SK-N-SH (cell line): ENCODE measurements around the gene CBFB. TPM values are rescaled to one million over a fixed set of nuclear protein-coding genes. Genes with fewer than 3 reads are reported as not detected.

Source experiments
- CTCF ChIA-PET: fragments of 300-600, 350-600 bp; formaldehyde crosslinking; extraction: SDS; loops from one replicate; lab custom pipeline; 2021; lab: Yijun Ruan, JAX
- POLR2A ChIA-PET: fragments of 350-600 bp; sonication (Branson Sonifier 250); formaldehyde crosslinking; extraction: SDS; loops from one replicate; lab custom pipeline; 2020; ENCODE audit warnings: antibody characterized with exemption, inconsistent platforms; lab: Yijun Ruan, JAX
- DNase-seq: peaks from one replicate; pipeline ENCODE4 v3.0.0; 2012
- H2AFZ ChIP-seq: fragments of 200-600 bp; sonication (generic); 2 replicates; pipeline ENCODE4 v1.8.1; 2016; ENCODE audit warnings: antibody characterized with exemption, mild to moderate bottlenecking, low read depth
- H3F3A ChIP-seq: fragments of 200-600 bp; sonication (generic); replicated peaks from 2 replicates; pipeline ENCODE3; 2016; ENCODE audit warnings: antibody characterized with exemption, mild to moderate bottlenecking; ENCODE audit not compliant: insufficient read depth
- H3K27ac ChIP-seq, 2 experiments: fragments of 200-500 bp in 1 of 2; fragments of 200-600 bp in 1 of 2; sonication (Bioruptor generic) in 1 of 2; sonication (generic), shearing (Covaris generic) in 1 of 2; 2 replicates each; pipeline versions ENCODE4 v1.5.1 to v1.6.1; 2014 to 2016; ENCODE audit warnings: low read depth in 2 of 2, inconsistent platforms in 1 of 2, low read length in 1 of 2, mild to moderate bottlenecking in 1 of 2, mixed read lengths in 1 of 2
- H3K27me3 ChIP-seq: fragments of 200-600 bp; sonication (generic), shearing (Covaris generic); 2 replicates; pipeline ENCODE4 v1.6.1; 2016; ENCODE audit warnings: mixed run types; ENCODE audit not compliant: insufficient read depth
- H3K36me3 ChIP-seq, 2 experiments: fragments of 200-500 bp in 1 of 2; fragments of 200-600 bp in 1 of 2; sonication (Bioruptor generic) in 1 of 2; sonication (generic) in 1 of 2; replicated peaks in 1 of 2; 2 replicates each; pipeline versions ENCODE3 to v1.5.1; 2014 to 2016; ENCODE audit warnings: low read length in 1 of 2, mild to moderate bottlenecking in 1 of 2; ENCODE audit not compliant: insufficient read depth in 2 of 2, control insufficient read depth in 1 of 2
- H3K4me1 ChIP-seq, 2 experiments: fragments of 200-500 bp in 1 of 2; fragments of 200-600 bp in 1 of 2; sonication (Bioruptor generic) in 1 of 2; sonication (generic), shearing (Covaris generic) in 1 of 2; 2 replicates each; pipeline versions ENCODE4 v1.5.1 to v1.6.1; 2014 to 2016; ENCODE audit warnings: low read depth in 1 of 2, low read length in 1 of 2, mixed run types in 1 of 2; ENCODE audit not compliant: insufficient read depth in 2 of 2, control insufficient read depth in 1 of 2
- H3K4me2 ChIP-seq: fragments of 200-600 bp; sonication (generic), shearing (Covaris generic); 2 replicates; pipeline ENCODE4 v1.6.1; 2017; ENCODE audit warnings: mixed run types
- H3K4me3 ChIP-seq, 2 experiments: fragments of 200-500 bp in 1 of 2; fragments of 200-600 bp in 1 of 2; sonication (Bioruptor generic) in 1 of 2; sonication (generic), shearing (Covaris generic) in 1 of 2; 2 replicates each; pipeline versions ENCODE4 v1.5.1 to v1.8.1; 2014 to 2016; ENCODE audit warnings: low read depth in 2 of 2, inconsistent platforms in 1 of 2, low read length in 1 of 2, mild to moderate bottlenecking in 1 of 2, mixed read lengths in 1 of 2, moderate library complexity in 1 of 2
- H3K79me2 ChIP-seq: fragments of 200-600 bp; sonication (generic); 2 replicates; pipeline ENCODE4 v1.8.1; 2017; ENCODE audit warnings: mild to moderate bottlenecking; ENCODE audit not compliant: insufficient read depth
- H3K9ac ChIP-seq: fragments of 200-600 bp; sonication (generic); 2 replicates; pipeline ENCODE4 v1.6.1; 2017; ENCODE audit warnings: mixed run types
- H3K9me2 ChIP-seq: fragments of 200-600 bp; sonication (generic); 2 replicates; pipeline ENCODE4 v1.6.1; 2017; ENCODE audit warnings: mixed run types
- H3K9me3 ChIP-seq: fragments of 200-600 bp; sonication (generic); 2 replicates; pipeline ENCODE4 v1.6.1; 2017; ENCODE audit warnings: mixed run types, mild to moderate bottlenecking, moderate library complexity
- H4K20me1 ChIP-seq: fragments of 200-600 bp; sonication (generic); 2 replicates; pipeline ENCODE4 v1.6.1; 2017; ENCODE audit warnings: mild to moderate bottlenecking, mixed run types; ENCODE audit not compliant: insufficient read depth
- CHD2 ChIP-seq: fragments of 150-350 bp; IDR thresholded peaks from 2 replicates; pipeline ENCODE4 v1.6.1; 2018; ENCODE audit warnings: low read length; ENCODE audit not compliant: partially characterized antibody
- FOSL2 ChIP-seq: IDR thresholded peaks from 2 replicates; pipeline ENCODE4 v1.4.0; 2012; ENCODE audit warnings: low read depth, mild to moderate bottlenecking, moderate library complexity, borderline replicate concordance
- GATA2 ChIP-seq: sonication (generic); formaldehyde crosslinking; IDR thresholded peaks from 2 replicates; pipeline ENCODE4 v1.5.0; 2020; ENCODE audit warnings: mild to moderate bottlenecking, missing genetic modification reagents
- IRF3 ChIP-seq: fragments of 150-350 bp; IDR thresholded peaks from 2 replicates; pipeline ENCODE4 v1.6.1; 2016; ENCODE audit warnings: mild to moderate bottlenecking, low read depth, low read length
- JUND ChIP-seq: IDR thresholded peaks from 2 replicates; pipeline ENCODE4 v1.4.0; 2012
- MAX ChIP-seq: IDR thresholded peaks from 2 replicates; pipeline ENCODE4 v1.4.0; 2012; ENCODE audit warnings: low read depth
- NFIC ChIP-seq: IDR thresholded peaks from 2 replicates; pipeline ENCODE4 v1.4.0; 2012; ENCODE audit warnings: borderline replicate concordance
- NRF1 ChIP-seq: IDR thresholded peaks from 2 replicates; pipeline ENCODE4 v1.6.1; 2012; ENCODE audit warnings: low read depth, mild to moderate bottlenecking, low read length
- RAD21 ChIP-seq: IDR thresholded peaks from 2 replicates; pipeline ENCODE4 v1.6.1; 2012; ENCODE audit warnings: mild to moderate bottlenecking, low read length
- RCOR1 ChIP-seq: fragments of 150-350 bp; IDR thresholded peaks from 2 replicates; pipeline ENCODE4 v1.6.1; 2017; ENCODE audit warnings: antibody characterized with exemption, low read length
- RXRA ChIP-seq: IDR thresholded peaks from 2 replicates; pipeline ENCODE4 v1.4.0; 2012; ENCODE audit warnings: low read depth, mild to moderate bottlenecking, borderline replicate concordance
- TAF1 ChIP-seq: IDR thresholded peaks from 2 replicates; pipeline ENCODE4 v1.6.1; 2012; ENCODE audit warnings: low read depth, mild to moderate bottlenecking, low read length, moderate library complexity, borderline replicate concordance
- TCF12 ChIP-seq: IDR thresholded peaks from 2 replicates; pipeline ENCODE4 v1.4.0; 2012
- USF1 ChIP-seq: IDR thresholded peaks from 2 replicates; pipeline ENCODE4 v1.4.0; 2012; ENCODE audit warnings: low read depth, borderline replicate concordance
- USF2 ChIP-seq: fragments of 150-350 bp; IDR thresholded peaks from 2 replicates; pipeline ENCODE4 v1.6.1; 2017; ENCODE audit warnings: antibody characterized with exemption, low read length, low read depth, borderline replicate concordance
- ZBTB33 ChIP-seq: IDR thresholded peaks from 2 replicates; pipeline ENCODE4 v1.4.0; 2012; ENCODE audit warnings: low read depth, borderline replicate concordance
- WGBS: methylation state at CpG from one replicate; pipeline ENCODE4 v1.1.6; 2017; ENCODE audit warnings: low lambda C conversion rate; 5-methylcytosine and 5-hydroxymethylcytosine counted together
- polyA plus RNA-seq, 3 experiments: library from polyadenylated mRNA; depleted of rRNA; stranded (reverse); fragments of >200 nt; gene quantifications; 2 replicates each; pipeline ENCODE4 v1.2.3, GENCODE V29; 2012

CBFB gene
- polyA plus RNA-seq, 1 of the 3 experiments (the other 2 are of a cell fraction) = 40.1 TPM

- no peak for TF ChIP-seq USF1
- no peak for TF ChIP-seq RCOR1
- TF ChIP-seq CHD2 = no peak
Observed at GRCh38 chr16:67025210-67025550, 3.8 kb upstream of the CBFB start (continued).

GRCh38 chr16:67026570-67026969 is 2.4 kb upstream of the CBFB start:
- peaks cover 0 to 7% of the 10 kb centered on the region in 2 experiments for H3K36me3 ChIP-seq
- H3K9ac ChIP-seq = no peak overlapping the region
- 96% methylated on average over 4 of the region's 4 CpGs for WGBS
- no peak overlapping the region for H3K4me2 ChIP-seq
- DNase-seq = no peak
- ChIA-PET POLR2A (no interaction called here), CTCF (interaction anchor here (1.6 to 23.0 kb wide), 4 partner anchors 9 to 130 kb away, joined by 4 to 470 read pairs (median 46); partner anchors contain the start of genes B3GNT9, FBXL8 and TRADD)
- peaks cover 16% of the 10 kb centered on the region for H4K20me1 ChIP-seq
- no peak overlapping the region for H3K27ac ChIP-seq
- TF ChIP-seq NFIC (no peak), USF1 (no peak), TAF1 (no peak), FOSL2 (no peak), IRF3 (no peak), RAD21 (no peak), MAX (no peak), TCF12 (no peak)
- H3K27me3 ChIP-seq = no peaks in the 10 kb centered on the region
- H3K79me2 ChIP-seq = peaks cover 31% of the 10 kb centered on the region
- H3K4me3 ChIP-seq = no peak overlapping the region
- H2AFZ ChIP-seq = no peak overlapping the region
- H3K9me3 ChIP-seq = no peaks in the 10 kb centered on the region
- no peaks in the 10 kb centered on the region for H3K9me2 ChIP-seq
- H3F3A ChIP-seq = peaks cover 9% of the 10 kb centered on the region
- H3K4me1 ChIP-seq = peaks cover 14 to 26% of the 10 kb centered on the region in 2 experiments; a peak in 3 of 4 replicates

- Histone ChIP-seq H3K4me1 (peaks cover 14 to 30% of the 10 kb centered on the region in 2 experiments; a peak in 3 of 4 replicates), H3K27ac (no peak overlapping the region), H3K4me2 (no peak overlapping the region), H3K9ac (no peak overlapping the region), H2AFZ (no peak overlapping the region), H3K36me3 (peaks cover 0 to 12% of the 10 kb centered on the region in 2 experiments), H3K27me3 (no peaks in the 10 kb centered on the region), H3K9me3 (no peaks in the 10 kb centered on the region), H3F3A (peaks cover 9% of the 10 kb centered on the region), H3K79me2 (peaks cover 36% of the 10 kb centered on the region), H3K4me3 (no peak overlapping the region), H4K20me1 (peaks cover 21% of the 10 kb centered on the region), H3K9me2 (no peaks in the 10 kb centered on the region)
- POLR2A ChIA-PET = interaction anchor here (0.7 kb wide), 1 partner anchor 134 kb away, joined by 3 read pairs; no protein-coding TSS in a partner anchor
- DNase-seq = no peak
- 92% methylated on average over 6 of the region's 6 CpGs for WGBS
- CTCF ChIA-PET = interaction anchor here (3.2 to 23.0 kb wide), 3 partner anchors 9 to 130 kb away, joined by 32 to 470 read pairs (median 59); partner anchors contain the start of genes B3GNT9, FBXL8 and TRADD
- TF ChIP-seq ZBTB33 (no peak), NRF1 (no peak), USF1 (no peak), RXRA (no peak), USF2 (no peak), GATA2 (CRISPR knock-in tag) (no peak), JUND (no peak), FOSL2 (no peak), RCOR1 (no peak), TAF1 (no peak)
Observed at GRCh38 chr16:67027046-67027445, 1.9 kb upstream of the CBFB start.
